Measurements from ENCODE around the gene NCMAP.

Gene NCMAP

DNA sequence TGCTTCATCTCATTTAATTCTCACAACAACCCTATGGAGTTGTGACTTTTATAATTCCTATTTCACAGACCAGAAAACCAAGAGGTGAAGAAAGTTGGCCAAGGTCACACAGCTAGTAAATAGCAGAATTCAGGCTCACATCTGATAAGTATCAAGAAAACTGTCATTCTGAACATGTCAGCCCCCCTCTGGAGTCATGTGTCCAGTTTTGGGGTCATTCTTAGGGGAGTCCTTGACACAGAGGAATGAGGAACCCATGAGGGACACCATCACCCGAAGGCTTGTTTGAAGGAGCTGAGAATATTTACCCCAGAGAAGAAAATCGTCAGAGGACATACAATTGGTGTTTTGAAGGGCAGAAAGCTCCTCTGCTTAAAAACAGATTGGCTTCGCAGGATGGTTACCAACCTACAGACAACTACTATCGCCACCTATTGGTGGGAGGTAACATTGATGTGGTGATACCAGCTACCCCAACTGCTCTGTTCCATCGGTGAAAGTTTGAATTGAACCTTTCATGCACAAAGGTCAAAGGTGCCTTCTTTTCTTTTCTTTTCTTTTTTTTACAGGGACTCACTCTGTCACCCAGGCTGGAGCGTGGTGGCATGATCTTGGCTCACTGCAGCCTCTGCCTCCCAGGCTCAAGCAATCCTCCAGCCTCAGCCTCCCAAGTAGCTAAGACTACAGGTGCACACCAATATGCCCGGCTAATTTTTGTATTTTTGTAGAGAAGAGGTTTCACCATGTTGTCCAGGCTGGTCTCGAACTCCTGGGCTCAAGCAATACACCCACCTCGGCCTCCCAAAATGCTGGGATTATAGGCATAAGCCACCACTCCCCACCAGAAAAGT lies 31.3 kb downstream of the NCMAP start:
- H3K4me1 ChIP-seq (ENCODE audit: control insufficient read depth in 1 of 2, insufficient read depth in 1 of 2, low read depth in 1 of 2, low read length in 1 of 2), result no peaks in the 10 kb centered on the region
- peaks cover 27% of the 10 kb centered on the region for H3K27me3 ChIP-seq
- H3K4me3 ChIP-seq (ENCODE audit: low read depth in 1 of 2, low read length in 1 of 2), result no peak overlapping the region
- H3K36me3 ChIP-seq, result no peaks in the 10 kb centered on the region
- TF ChIP-seq, protein P1, sequence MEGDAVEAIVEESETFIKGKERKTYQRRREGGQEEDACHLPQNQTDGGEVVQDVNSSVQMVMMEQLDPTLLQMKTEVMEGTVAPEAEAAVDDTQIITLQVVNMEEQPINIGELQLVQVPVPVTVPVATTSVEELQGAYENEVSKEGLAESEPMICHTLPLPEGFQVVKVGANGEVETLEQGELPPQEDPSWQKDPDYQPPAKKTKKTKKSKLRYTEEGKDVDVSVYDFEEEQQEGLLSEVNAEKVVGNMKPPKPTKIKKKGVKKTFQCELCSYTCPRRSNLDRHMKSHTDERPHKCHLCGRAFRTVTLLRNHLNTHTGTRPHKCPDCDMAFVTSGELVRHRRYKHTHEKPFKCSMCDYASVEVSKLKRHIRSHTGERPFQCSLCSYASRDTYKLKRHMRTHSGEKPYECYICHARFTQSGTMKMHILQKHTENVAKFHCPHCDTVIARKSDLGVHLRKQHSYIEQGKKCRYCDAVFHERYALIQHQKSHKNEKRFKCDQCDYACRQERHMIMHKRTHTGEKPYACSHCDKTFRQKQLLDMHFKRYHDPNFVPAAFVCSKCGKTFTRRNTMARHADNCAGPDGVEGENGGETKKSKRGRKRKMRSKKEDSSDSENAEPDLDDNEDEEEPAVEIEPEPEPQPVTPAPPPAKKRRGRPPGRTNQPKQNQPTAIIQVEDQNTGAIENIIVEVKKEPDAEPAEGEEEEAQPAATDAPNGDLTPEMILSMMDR (IDR thresholded peaks at IDR 0.05), result no peak
- H3K27ac ChIP-seq, result no peak overlapping the region
- no peaks in the 10 kb centered on the region for H3K9me3 ChIP-seq

DNA sequence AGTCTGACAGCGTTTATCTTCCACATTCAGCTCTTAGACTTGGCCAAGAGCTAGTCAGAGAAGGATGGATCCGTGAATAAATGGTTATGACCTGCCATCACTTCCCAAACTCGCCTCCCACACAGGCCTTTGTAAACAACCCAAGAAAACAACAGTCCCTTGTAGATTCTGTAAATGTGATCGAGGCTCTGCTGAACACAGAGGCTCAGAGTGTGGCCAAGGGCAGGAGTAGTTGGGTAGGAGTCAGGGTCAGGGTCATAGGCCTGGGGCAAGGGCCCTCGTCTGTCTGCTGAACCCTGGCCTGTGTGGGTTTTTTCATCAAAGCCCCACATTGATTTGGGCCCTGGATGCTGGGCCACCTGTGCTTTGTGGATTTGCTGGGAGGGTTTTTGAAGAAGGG lies 32.7 kb downstream of the NCMAP start:
- Histone ChIP-seq H3K27ac (no peak overlapping the region), H3K27me3 (peaks cover 27% of the 10 kb centered on the region), H3K4me1 (ENCODE audit: control insufficient read depth in 1 of 2, insufficient read depth in 1 of 2, low read depth in 1 of 2, low read length in 1 of 2) (no peaks in the 10 kb centered on the region), H3K4me3 (ENCODE audit: low read depth in 1 of 2, low read length in 1 of 2) (no peak overlapping the region), H3K9me3 (no peaks in the 10 kb centered on the region), H3K36me3 (no peaks in the 10 kb centered on the region)
- TF ChIP-seq, protein P1 (IDR thresholded peaks at IDR 0.05), result no peak

DNA sequence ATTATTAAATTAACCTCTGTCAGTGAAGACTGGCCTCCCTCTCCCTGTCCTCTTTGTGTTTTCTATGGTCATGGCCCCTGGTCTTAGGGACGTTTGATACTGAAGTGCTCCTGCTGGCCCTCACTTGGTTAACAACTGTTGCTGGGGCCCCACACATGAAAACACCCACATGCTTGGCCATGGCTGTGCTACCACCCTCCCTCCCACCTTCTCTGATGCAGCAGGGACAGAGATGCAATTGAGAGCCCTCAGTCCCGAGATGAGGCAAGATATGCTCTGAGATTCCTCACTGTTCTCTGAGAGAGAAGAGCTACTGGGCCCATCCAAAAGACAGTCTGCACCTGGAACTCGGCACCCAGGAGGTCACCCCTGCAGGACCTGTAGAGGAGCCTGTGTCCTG lies 33.3 kb downstream of the NCMAP start:
- no peaks in the 10 kb centered on the region for H3K36me3 ChIP-seq
- no peak overlapping the region for H3K27ac ChIP-seq
- H3K27me3 ChIP-seq, result peaks cover 22% of the 10 kb centered on the region
- no peaks in the 10 kb centered on the region for H3K4me1 ChIP-seq (ENCODE audit: control insufficient read depth in 1 of 2, insufficient read depth in 1 of 2, low read depth in 1 of 2, low read length in 1 of 2)
- no peak overlapping the region for H3K4me3 ChIP-seq (ENCODE audit: low read depth in 1 of 2, low read length in 1 of 2)
- TF ChIP-seq, protein P1 (IDR thresholded peaks at IDR 0.05), result no peak
- H3K9me3 ChIP-seq, result no peaks in the 10 kb centered on the region

DNA sequence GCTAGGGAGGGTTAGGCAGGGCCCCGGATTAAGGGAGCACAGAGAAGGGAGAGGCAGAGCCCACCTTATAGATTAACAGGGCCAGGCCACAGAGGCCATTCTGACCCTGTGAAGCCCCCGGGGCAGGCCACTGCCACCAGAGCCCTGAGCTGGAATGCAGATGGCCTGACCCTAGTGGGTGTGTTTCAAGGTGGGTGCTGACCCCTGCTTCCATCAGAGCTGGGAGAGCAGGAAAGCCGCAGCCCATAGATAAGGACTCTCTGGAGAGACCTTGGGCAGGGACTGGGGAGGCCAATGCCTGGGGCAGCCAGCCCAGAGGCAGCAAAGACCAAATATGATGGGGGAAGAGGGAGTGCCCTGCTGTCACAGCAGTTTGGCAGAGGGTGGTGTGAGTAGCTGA lies 35.9 kb downstream of the NCMAP start:
- H3K4me1 ChIP-seq (ENCODE audit: control insufficient read depth in 1 of 2, insufficient read depth in 1 of 2, low read depth in 1 of 2, low read length in 1 of 2), result no peaks in the 10 kb centered on the region
- no peaks in the 10 kb centered on the region for H3K27me3 ChIP-seq
- H3K9me3 ChIP-seq, result no peaks in the 10 kb centered on the region
- H3K4me3 ChIP-seq (ENCODE audit: low read depth in 1 of 2, low read length in 1 of 2), result no peak overlapping the region
- TF ChIP-seq, protein P1 (IDR thresholded peaks at IDR 0.05), result no peak
- H3K27ac ChIP-seq, result no peak overlapping the region
- H3K36me3 ChIP-seq, result no peaks in the 10 kb centered on the region

DNA sequence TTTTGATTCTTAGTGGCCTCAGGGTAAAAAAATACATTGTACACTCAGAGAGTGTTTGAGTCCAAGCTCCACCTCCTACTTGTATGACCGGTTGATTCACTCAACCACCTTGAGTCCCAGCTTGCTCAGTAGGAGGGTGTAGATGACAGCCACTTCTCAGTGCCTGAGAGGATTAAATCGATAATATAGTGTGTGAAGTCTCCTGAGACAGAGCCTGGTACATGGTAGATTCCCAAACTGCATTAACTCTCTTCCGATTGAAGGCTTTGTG lies 38.4 kb downstream of the NCMAP start:
- TF ChIP-seq, protein P1 (IDR thresholded peaks at IDR 0.05), result no peak
- no peaks in the 10 kb centered on the region for H3K36me3 ChIP-seq

More for the DNA sequence above, 38.4 kb downstream of the NCMAP start:
- no peaks in the 10 kb centered on the region for H3K4me1 ChIP-seq (ENCODE audit: control insufficient read depth in 1 of 2, insufficient read depth in 1 of 2, low read depth in 1 of 2, low read length in 1 of 2)
- no peak overlapping the region for H3K27ac ChIP-seq
- no peak overlapping the region for H3K4me3 ChIP-seq (ENCODE audit: low read depth in 1 of 2, low read length in 1 of 2)
- H3K9me3 ChIP-seq, result no peaks in the 10 kb centered on the region
- H3K27me3 ChIP-seq, result no peaks in the 10 kb centered on the region

Data from neutrophil (primary cell).